OCI-LY7 (cell line): ENCODE data around the gene ZC2HC1B.

Source experiments
- EZH2phosphoT487 ChIP-seq: fragments of 200-600 bp; sonication (generic); IDR thresholded peaks from 2 replicates; pipeline ENCODE4 v1.6.1; 2018; ENCODE audit warnings: low read depth, borderline replicate concordance, mild to moderate bottlenecking, mixed run types, antibody characterized with exemption, low read length, moderate library complexity, mixed read lengths
- TF ChIP-seq, protein P1 (sequence below): fragments of 200-600 bp; sonication (generic); conservative IDR thresholded peaks from 2 replicates; pipeline ENCODE4 v1.5.1; 2014; ENCODE audit warnings: mild to moderate bottlenecking, antibody characterized with exemption, low read length, moderate library complexity, mixed read lengths

DNA sequence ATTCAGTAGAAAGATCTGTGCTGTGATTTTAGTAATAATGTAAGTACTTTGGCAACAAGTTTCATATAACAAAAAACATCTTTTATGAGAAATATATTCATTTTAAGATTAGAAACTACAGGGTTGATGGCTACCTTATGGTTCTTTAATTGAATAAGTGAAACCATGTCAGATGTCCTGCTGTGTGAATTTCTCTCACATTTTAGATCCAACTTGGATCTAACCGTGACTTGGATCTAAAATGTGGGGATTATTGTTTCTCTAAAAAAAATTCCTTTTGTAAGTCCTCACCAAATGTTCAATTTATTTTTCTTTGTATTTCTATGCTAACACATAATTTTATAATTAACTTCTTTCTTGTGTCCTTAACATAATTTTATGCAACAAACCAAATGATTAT, 30.4 kb downstream of the ZC2HC1B start:
- TF ChIP-seq, protein P1, sequence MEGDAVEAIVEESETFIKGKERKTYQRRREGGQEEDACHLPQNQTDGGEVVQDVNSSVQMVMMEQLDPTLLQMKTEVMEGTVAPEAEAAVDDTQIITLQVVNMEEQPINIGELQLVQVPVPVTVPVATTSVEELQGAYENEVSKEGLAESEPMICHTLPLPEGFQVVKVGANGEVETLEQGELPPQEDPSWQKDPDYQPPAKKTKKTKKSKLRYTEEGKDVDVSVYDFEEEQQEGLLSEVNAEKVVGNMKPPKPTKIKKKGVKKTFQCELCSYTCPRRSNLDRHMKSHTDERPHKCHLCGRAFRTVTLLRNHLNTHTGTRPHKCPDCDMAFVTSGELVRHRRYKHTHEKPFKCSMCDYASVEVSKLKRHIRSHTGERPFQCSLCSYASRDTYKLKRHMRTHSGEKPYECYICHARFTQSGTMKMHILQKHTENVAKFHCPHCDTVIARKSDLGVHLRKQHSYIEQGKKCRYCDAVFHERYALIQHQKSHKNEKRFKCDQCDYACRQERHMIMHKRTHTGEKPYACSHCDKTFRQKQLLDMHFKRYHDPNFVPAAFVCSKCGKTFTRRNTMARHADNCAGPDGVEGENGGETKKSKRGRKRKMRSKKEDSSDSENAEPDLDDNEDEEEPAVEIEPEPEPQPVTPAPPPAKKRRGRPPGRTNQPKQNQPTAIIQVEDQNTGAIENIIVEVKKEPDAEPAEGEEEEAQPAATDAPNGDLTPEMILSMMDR, result no peak
- no peak for TF ChIP-seq EZH2phosphoT487
